Large intestine (tissue), 3 donors: ENCODE results near the gene COPZ2. TPM values are rescaled to one million over a fixed set of nuclear protein-coding genes. Genes with fewer than 3 reads are reported as not detected.

Source experiments
- DNase-seq, 2 donors: peaks; one replicate each; pipeline versions ENCODE4 v3.0.0 to v3.0.0-alpha.2; 2013
- H3K27ac ChIP-seq: one replicate; pipeline ENCODE4 v1.5.1; 2013; ENCODE audit warnings: low read length
- H3K27me3 ChIP-seq: 2 replicates; pipeline ENCODE4 v1.6.1; 2013; ENCODE audit warnings: low read length; ENCODE audit not compliant: control insufficient read depth, insufficient read depth
- H3K36me3 ChIP-seq: 2 replicates; pipeline ENCODE4 v1.6.1; 2013; ENCODE audit warnings: low read length; ENCODE audit not compliant: control insufficient read depth, insufficient read depth
- H3K4me1 ChIP-seq: one replicate; pipeline ENCODE4 v1.6.1; 2013; ENCODE audit warnings: low read length; ENCODE audit not compliant: control insufficient read depth, insufficient read depth
- H3K4me3 ChIP-seq: one replicate; pipeline ENCODE4 v1.5.1; 2013; ENCODE audit warnings: low read length
- H3K9me3 ChIP-seq: one replicate; pipeline ENCODE4 v1.6.1; 2013; ENCODE audit warnings: mild to moderate bottlenecking, low read depth, low read length, moderate library complexity; ENCODE audit not compliant: control insufficient read depth
- WGBS: methylation state at CpG from one replicate; pipeline ENCODE4 v1.1.5; 2013; ENCODE audit warnings: low lambda C conversion rate; ENCODE audit not compliant: insufficient coverage; 5-methylcytosine and 5-hydroxymethylcytosine counted together
- polyA plus RNA-seq: library from polyadenylated mRNA; unstranded; fragments of 120-200 nt; gene quantifications from one replicate; pipeline ENCODE4 v1.2.1, GENCODE V29; 2013

COPZ2 gene
- polyA plus RNA-seq, 1 donor = 13.2 TPM

- WGBS = no CpG with 5 or more reads among the region's 6 CpGs
- DNase-seq = no peak
- Histone ChIP-seq H3K27ac (no peak overlapping the region), H3K4me1 (peaks cover 6% of the 10 kb centered on the region), H3K36me3 (no peaks in the 10 kb centered on the region), H3K27me3 (peaks cover 32% of the 10 kb centered on the region), H3K4me3 (no peak overlapping the region), H3K9me3 (no peaks in the 10 kb centered on the region)
These were observed 5.6 kb downstream of the COPZ2 start for GRCh38 chr17:48031966-48032365.

- Histone ChIP-seq H3K9me3 (no peaks in the 10 kb centered on the region), H3K4me1 (peaks cover 13% of the 10 kb centered on the region), H3K4me3 (no peak overlapping the region), H3K27me3 (peaks cover 23% of the 10 kb centered on the region), H3K27ac (no peak overlapping the region), H3K36me3 (no peaks in the 10 kb centered on the region)
- DNase-seq = no peak
- WGBS = no CpG with 5 or more reads among the region's 5 CpGs
These were observed 7.1 kb downstream of the COPZ2 start for GRCh38 chr17:48030531-48030930.

- no peak overlapping the region for H3K27ac ChIP-seq
- H3K27me3 ChIP-seq = peaks cover 33% of the 10 kb centered on the region
- H3K4me3 ChIP-seq = no peak overlapping the region
- peaks cover 2% of the 10 kb centered on the region for H3K9me3 ChIP-seq
- no CpG with 5 or more reads among the region's 1 CpG for WGBS
- DNase-seq = no peak
- H3K36me3 ChIP-seq = no peaks in the 10 kb centered on the region
- H3K4me1 ChIP-seq = peaks cover 25% of the 10 kb centered on the region
These were observed 8.9 kb downstream of the COPZ2 start for GRCh38 chr17:48028736-48029135.

GRCh38 chr17:48027322-48027981, 10.1 kb downstream of the COPZ2 start:
- Histone ChIP-seq H3K4me3 (no peak overlapping the region), H3K27ac (no peak overlapping the region), H3K9me3 (peaks cover 8% of the 10 kb centered on the region), H3K4me1 (peaks cover 31% of the 10 kb centered on the region), H3K27me3 (peaks cover 31% of the 10 kb centered on the region), H3K36me3 (no peaks in the 10 kb centered on the region)
- no CpG with 5 or more reads among the region's 12 CpGs for WGBS
- DNase-seq = no peak

- H3K27ac ChIP-seq = no peak overlapping the region
- H3K27me3 ChIP-seq = peaks cover 28% of the 10 kb centered on the region
- H3K9me3 ChIP-seq = peaks cover 8% of the 10 kb centered on the region
- no CpG with 5 or more reads among the region's 18 CpGs for WGBS
- H3K4me1 ChIP-seq = peaks cover 31% of the 10 kb centered on the region
- DNase-seq = peak; percentile 86
- H3K36me3 ChIP-seq = no peaks in the 10 kb centered on the region
- H3K4me3 ChIP-seq = no peak overlapping the region
These were observed 10.9 kb downstream of the COPZ2 start for GRCh38 chr17:48026502-48027321.

- Histone ChIP-seq H3K4me1 (peaks cover 31% of the 10 kb centered on the region), H3K27ac (no peak overlapping the region), H3K27me3 (peaks cover 34% of the 10 kb centered on the region), H3K36me3 (no peaks in the 10 kb centered on the region), H3K4me3 (peak overlapping the region; percentile 38), H3K9me3 (peaks cover 8% of the 10 kb centered on the region)
- no CpG with 5 or more reads among the region's 8 CpGs for WGBS
- DNase-seq = no peak
These were observed 11.6 kb downstream of the COPZ2 start for GRCh38 chr17:48025904-48026501.

- Histone ChIP-seq H3K4me3 (peak overlapping the region; percentile 38), H3K36me3 (no peaks in the 10 kb centered on the region), H3K27me3 (peaks cover 39% of the 10 kb centered on the region), H3K9me3 (peaks cover 8% of the 10 kb centered on the region), H3K4me1 (peaks cover 31% of the 10 kb centered on the region), H3K27ac (no peak overlapping the region)
- WGBS = no CpG with 5 or more reads among the region's 56 CpGs
- DNase-seq = peak; percentile 93 to 94
These were observed 12.3 kb downstream of the COPZ2 start for GRCh38 chr17:48025040-48025903.

GRCh38 chr17:48024149-48025039, 13.2 kb downstream of the COPZ2 start:
- Histone ChIP-seq H3K9me3 (peaks cover 8% of the 10 kb centered on the region), H3K27ac (peak overlapping the region; percentile 40), H3K36me3 (no peaks in the 10 kb centered on the region), H3K27me3 (peaks cover 41% of the 10 kb centered on the region), H3K4me3 (peak overlapping the region; percentile 34), H3K4me1 (peaks cover 31% of the 10 kb centered on the region)
- no peak for DNase-seq
- no CpG with 5 or more reads among the region's 54 CpGs for WGBS

- H3K36me3 ChIP-seq = no peaks in the 10 kb centered on the region
- peaks cover 31% of the 10 kb centered on the region for H3K4me1 ChIP-seq
- H3K4me3 ChIP-seq = peak overlapping the region; percentile 8
- peak in 1 of 2 donors; percentile 52 for DNase-seq
- no CpG with 5 or more reads among the region's 54 CpGs for WGBS
- peaks cover 47% of the 10 kb centered on the region for H3K27me3 ChIP-seq
- peaks cover 8% of the 10 kb centered on the region for H3K9me3 ChIP-seq
- H3K27ac ChIP-seq = peak overlapping the region; percentile 40
These were observed 14.0 kb downstream of the COPZ2 start for GRCh38 chr17:48023400-48024148.
